MCF 10A (cell line): ENCODE measurements around the gene SREBF1. TPM values are rescaled to one million over a fixed set of nuclear protein-coding genes. Genes with fewer than 3 reads are reported as not detected.
A peak's percentile ranks its signal among the peaks of the same experiment; 100 is the strongest.

Experiments
- BruUV-seq: library from RNA; stranded (reverse); fragments of 400-500 nt; replicated peaks from 2 replicates; lab custom pipeline; 2021; lab: Mats Ljungman, UMichigan
- CTCF ChIA-PET: fragments of 300-600 bp; sonication (Branson Sonifier 250); formaldehyde crosslinking; extraction: SDS; loops from one replicate; lab custom pipeline; 2021; ENCODE audit warnings: antibody characterized with exemption, inconsistent platforms; lab: Yijun Ruan, JAX
- POLR2A ChIA-PET: fragments of 300-600, 350-650 bp; sonication (Branson Sonifier 250); formaldehyde crosslinking; extraction: SDS; loops from one replicate; lab custom pipeline; 2020; ENCODE audit warnings: antibody characterized with exemption, inconsistent platforms; lab: Yijun Ruan, JAX
- DNase-seq: peaks from one replicate; pipeline ENCODE4 v3.0.0-alpha.2; 2018; ENCODE audit not compliant: unreplicated experiment
- H3K27ac Mint-ChIP-seq: one replicate; pipeline ENCODE4 v1.8.0; 2022; ENCODE audit warnings: mild to moderate bottlenecking, low read depth, mixed read lengths; ENCODE audit not compliant: unreplicated experiment
- H3K27me3 Mint-ChIP-seq: one replicate; pipeline ENCODE4 v1.8.0; 2022; ENCODE audit warnings: mixed read lengths; ENCODE audit not compliant: insufficient read depth, unreplicated experiment
- H3K36me3 Mint-ChIP-seq: one replicate; pipeline ENCODE4 v1.8.0; 2022; ENCODE audit warnings: mild to moderate bottlenecking, moderate library complexity, mixed read lengths; ENCODE audit not compliant: insufficient read depth, unreplicated experiment
- H3K4me1 Mint-ChIP-seq: one replicate; pipeline ENCODE4 v1.8.0; 2022; ENCODE audit warnings: mixed read lengths; ENCODE audit not compliant: insufficient read depth, unreplicated experiment
- H3K4me3 Mint-ChIP-seq: one replicate; pipeline ENCODE4 v1.8.0; 2022; ENCODE audit warnings: mild to moderate bottlenecking, moderate library complexity, mixed read lengths; ENCODE audit not compliant: unreplicated experiment
- H3K9me3 Mint-ChIP-seq: one replicate; pipeline ENCODE4 v1.8.0; 2022; ENCODE audit warnings: mixed read lengths; ENCODE audit not compliant: unreplicated experiment
- CTCF ChIP-seq: fragments of 200-600 bp; IDR thresholded peaks from one replicate; pipeline ENCODE4 v1.8.0; 2022; ENCODE audit warnings: antibody characterized with exemption, mild to moderate bottlenecking; ENCODE audit not compliant: unreplicated experiment
- intact Hi-C: fragments of 100-400 bp; cut with micrococcal nuclease; formaldehyde crosslinking; loops from 2 replicates; pipeline ENCODE4 v1.14.1; 2022
- total RNA-seq: library from RNA; stranded (reverse); gene quantifications from 2 replicates; pipeline ENCODE4 v1.2.3, GENCODE V29; 2022

The SREBF1 gene
- total RNA-seq, 1 experiment from 2014 or later: 87.1 TPM

- H3K27ac Mint-ChIP-seq: no peak overlapping the region
- TF ChIP-seq CTCF: no peak
- H3K36me3 Mint-ChIP-seq: peaks cover 72% of the 10 kb centered on the region
- no peak overlapping the region for H3K4me3 Mint-ChIP-seq
- no peaks in the 10 kb centered on the region for H3K27me3 Mint-ChIP-seq
- no peak for DNase-seq
- ChIA-PET POLR2A (interaction anchor here (0.6 to 4.0 kb wide), 3 partner anchors 23 to 33 kb away, joined by 3 to 17 read pairs (median 4); no protein-coding TSS in a partner anchor), CTCF (interaction anchor here (0.5 to 5.5 kb wide), 21 partner anchors 7 to 521 kb away, joined by 3 to 92 read pairs (median 3); partner anchors contain the start of gene SREBF1)
- no peaks in the 10 kb centered on the region for H3K4me1 Mint-ChIP-seq
- intact Hi-C loops: no loop called here
- H3K9me3 Mint-ChIP-seq: no peaks in the 10 kb centered on the region
- no TSS peak for BruUV-seq
These were observed 23.6 kb downstream of the SREBF1 start for GRCh38 chr17:17813055-17813724.

DNA sequence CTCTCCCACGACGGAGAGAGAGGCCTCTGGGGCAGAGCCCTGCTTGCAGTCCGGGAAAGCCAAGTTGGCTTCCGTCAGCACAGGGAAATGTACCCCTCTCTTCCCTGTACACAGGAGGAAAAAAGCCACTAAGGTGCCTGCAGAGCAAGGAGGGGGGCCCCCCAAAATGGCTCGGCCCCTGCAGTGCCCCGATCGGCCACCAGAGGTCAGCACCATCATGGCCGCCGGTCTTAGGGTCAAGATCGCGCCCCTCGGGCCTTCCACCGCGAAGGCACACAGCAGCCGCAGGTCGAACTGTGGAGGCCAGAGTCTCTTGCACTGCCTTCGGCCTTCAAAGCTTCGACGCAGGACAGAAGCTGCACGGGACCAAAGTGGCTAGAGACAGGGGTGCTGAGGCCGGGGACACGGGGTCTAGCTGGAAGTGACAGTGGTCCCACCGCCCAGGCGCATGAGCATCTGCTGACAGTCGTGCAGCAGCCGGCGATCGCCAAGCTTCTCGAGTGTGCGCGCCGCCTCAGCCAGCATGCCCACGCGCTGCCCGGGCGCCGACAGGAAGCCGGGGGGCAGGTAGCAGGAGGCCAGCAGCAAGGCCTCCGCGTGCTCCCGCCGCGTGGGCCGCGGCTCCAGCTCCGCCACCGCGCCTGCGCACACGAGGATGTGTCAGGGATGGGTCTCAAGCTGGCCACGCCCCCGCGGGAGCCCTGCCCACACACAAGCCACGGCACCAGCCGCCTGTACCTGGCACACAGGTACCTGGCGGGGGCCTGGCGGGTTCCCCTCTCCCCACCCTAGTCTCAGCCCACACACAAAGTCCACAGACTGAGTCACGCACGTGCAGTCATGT lies 24.4 kb downstream of the SREBF1 start:
- POLR2A ChIA-PET: interaction anchor here (0.6 to 4.0 kb wide), 9 partner anchors 24 to 127 kb away, joined by 3 to 17 read pairs (median 3); no protein-coding TSS in a partner anchor
- Mint-ChIP-seq H3K4me1 (peaks cover 5% of the 10 kb centered on the region), H3K27ac (no peak overlapping the region), H3K36me3 (peaks cover 72% of the 10 kb centered on the region), H3K27me3 (no peaks in the 10 kb centered on the region), H3K9me3 (no peaks in the 10 kb centered on the region), H3K4me3 (no peak overlapping the region)
- intact Hi-C loops: loop anchor here (1.0 kb wide), 4 partner anchors 44 to 221 kb away; no protein-coding TSS in a partner anchor
- TSS peak; percentile 19 for BruUV-seq
- CTCF ChIA-PET: interaction anchor here (0.5 to 5.5 kb wide), 25 partner anchors 8 to 520 kb away, joined by 3 to 92 read pairs (median 3); partner anchors contain the start of gene SREBF1
- DNase-seq: peak; percentile 62
- TF ChIP-seq CTCF: peak; percentile 98

DNA sequence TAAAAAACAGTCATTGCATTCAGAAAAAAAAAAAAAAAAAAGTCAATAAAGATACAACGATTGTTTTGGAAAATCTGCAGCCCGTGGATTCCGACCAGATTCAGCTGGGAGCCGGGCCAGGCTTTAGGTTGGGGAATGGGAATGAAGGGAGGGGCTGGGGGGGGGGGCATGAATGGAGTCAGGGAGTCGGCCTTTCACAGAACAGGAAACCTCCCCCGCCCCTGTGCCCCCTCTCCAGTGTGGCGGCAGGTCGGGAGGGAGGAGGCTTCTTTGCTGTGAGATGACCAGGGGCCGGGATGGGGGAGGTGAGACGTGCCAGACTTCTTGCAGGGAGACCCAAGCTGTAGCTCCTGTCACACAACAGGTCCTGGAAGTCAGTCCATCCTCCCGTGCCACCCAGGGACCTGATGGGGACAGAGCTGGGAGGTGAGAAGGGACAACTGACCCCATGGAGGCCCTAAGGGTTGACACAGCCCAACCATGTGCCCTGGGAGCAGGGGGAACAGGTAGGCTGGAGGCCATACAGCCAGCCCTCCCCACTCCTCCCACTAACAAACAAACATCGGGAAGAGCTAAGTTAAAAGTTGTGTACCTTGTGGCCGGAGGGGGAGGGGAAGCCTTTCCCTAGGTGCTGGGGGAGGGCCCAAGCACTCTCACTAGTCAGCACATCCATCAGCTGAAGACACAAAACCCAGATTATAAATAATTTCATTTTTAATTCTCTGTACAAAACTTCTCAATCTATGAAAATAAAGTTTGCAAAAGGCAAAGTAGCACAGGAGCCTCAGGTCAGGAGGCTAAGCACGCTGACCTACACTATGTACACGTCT lies 25.2 kb downstream of the SREBF1 start:
- ChIA-PET POLR2A (interaction anchor here (0.7 to 4.0 kb wide), 10 partner anchors 9 to 126 kb away, joined by 3 to 17 read pairs (median 3); no protein-coding TSS in a partner anchor), CTCF (interaction anchor here (0.6 to 5.5 kb wide), 23 partner anchors 8 to 133 kb away, joined by 3 to 92 read pairs (median 4); partner anchors contain the start of gene SREBF1)
- Mint-ChIP-seq H3K4me3 (no peak overlapping the region), H3K36me3 (peaks cover 72% of the 10 kb centered on the region), H3K27ac (no peak overlapping the region), H3K4me1 (peaks cover 5% of the 10 kb centered on the region), H3K9me3 (no peaks in the 10 kb centered on the region), H3K27me3 (no peaks in the 10 kb centered on the region)
- TF ChIP-seq CTCF: no peak
- intact Hi-C loops: loop anchor here (1.0 kb wide), 4 partner anchors 45 to 222 kb away; no protein-coding TSS in a partner anchor
- no TSS peak for BruUV-seq
- DNase-seq: no peak
